Hematopoietic multipotent progenitor cell treated with erythropoietin and hydrocortisone succinate and interleukin-3 and kit ligand, for 6 days (in vitro differentiated cells): ENCODE data around the gene BEST4.
"Not testable (repeated sequence)": the region's sequence is repeated elsewhere in the genome, so short reads cannot be mapped to it uniquely, and the experiment has no call there.

ENCODE experiments used
- DNase-seq: peaks from one replicate; pipeline ENCODE4 v3.0.0-alpha.2; 2015

The BEST4 gene

GRCh38 chr1:44819196-44819607 lies 31.2 kb upstream of the BEST4 start:
- DNase-seq, result no peak

GRCh38 chr1:44817771-44818495 lies 30.0 kb upstream of the BEST4 start:
- peak; percentile 2 for DNase-seq

GRCh38 chr1:44817307-44817706 lies 29.3 kb upstream of the BEST4 start:
- no peak for DNase-seq

GRCh38 chr1:44815926-44816325 lies 28.0 kb upstream of the BEST4 start:
- DNase-seq, result not testable (repeated sequence)

GRCh38 chr1:44812822-44813543 lies 25.0 kb upstream of the BEST4 start:
- DNase-seq, result no peak

GRCh38 chr1:44811234-44811633 lies 23.3 kb upstream of the BEST4 start:
- DNase-seq, result no peak

GRCh38 chr1:44810762-44811105 lies 22.8 kb upstream of the BEST4 start:
- not testable (repeated sequence) for DNase-seq

GRCh38 chr1:44810101-44810761 lies 22.3 kb upstream of the BEST4 start:
- peak; percentile 56 for DNase-seq

- DNase-seq, result peak; percentile 76
These were observed 21.3 kb upstream of the BEST4 start for GRCh38 chr1:44808938-44809917.

- DNase-seq, result peak; percentile 88
These were observed 20.3 kb upstream of the BEST4 start, which contains the start of gene BTBD19 for GRCh38 chr1:44808063-44808937. BTBD19 (plus strand) TSS chr1:44808523; CDS start chr1:44808821, 298 bp downstream.

GRCh38 chr1:44807364-44808062 lies 19.5 kb upstream of the BEST4 start:
- DNase-seq, result peak; percentile 97

- no peak for DNase-seq
These were observed 18.9 kb upstream of the BEST4 start, which contains the start of gene DYNLT4 for GRCh38 chr1:44806704-44807363. DYNLT4 (minus strand) TSS chr1:44807351; CDS start chr1:44806668, 683 bp downstream.

GRCh38 chr1:44806025-44806703 lies 18.2 kb upstream of the BEST4 start:
- no peak for DNase-seq

GRCh38 chr1:44805311-44806024 lies 17.5 kb upstream of the BEST4 start:
- no peak for DNase-seq

GRCh38 chr1:44803312-44804095 lies 15.5 kb upstream of the BEST4 start:
- DNase-seq, result no peak

GRCh38 chr1:44803062-44803311 lies 15.0 kb upstream of the BEST4 start:
- no peak for DNase-seq

- no peak for DNase-seq
These were observed 14.5 kb upstream of the BEST4 start for GRCh38 chr1:44802306-44803061.
